ENCODE results near the gene LARGE1.

- TF ChIP-seq, protein P1, sequence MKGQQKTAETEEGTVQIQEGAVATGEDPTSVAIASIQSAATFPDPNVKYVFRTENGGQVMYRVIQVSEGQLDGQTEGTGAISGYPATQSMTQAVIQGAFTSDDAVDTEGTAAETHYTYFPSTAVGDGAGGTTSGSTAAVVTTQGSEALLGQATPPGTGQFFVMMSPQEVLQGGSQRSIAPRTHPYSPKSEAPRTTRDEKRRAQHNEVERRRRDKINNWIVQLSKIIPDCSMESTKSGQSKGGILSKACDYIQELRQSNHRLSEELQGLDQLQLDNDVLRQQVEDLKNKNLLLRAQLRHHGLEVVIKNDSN (IDR thresholded peaks at IDR 0.05) = no peak
- TF ChIP-seq CREB1 (IDR thresholded peaks at IDR 0.05; ENCODE audit: low read depth) (no peak), FOXM1 (IDR thresholded peaks at IDR 0.05; ENCODE audit: borderline replicate concordance, low read depth) (no peak), NFIC (IDR thresholded peaks at IDR 0.05) (no peak)
- TF ChIP-seq, protein P2, sequence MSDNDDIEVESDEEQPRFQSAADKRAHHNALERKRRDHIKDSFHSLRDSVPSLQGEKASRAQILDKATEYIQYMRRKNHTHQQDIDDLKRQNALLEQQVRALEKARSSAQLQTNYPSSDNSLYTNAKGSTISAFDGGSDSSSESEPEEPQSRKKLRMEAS (IDR thresholded peaks at IDR 0.05) = no peak
Observed at GRCh38 chr22:33779243-33779642, 141.0 kb downstream of the LARGE1 start.
